NCI-H2081 treated with DMSO at 0.1 percent for 48 hours (cell line): ENCODE data around the gene TAF12.
"Not testable (repeated sequence)": the region's sequence is repeated elsewhere in the genome, so short reads cannot be mapped to it uniquely, and the experiment has no call there.

Experiments used
- DNase-seq: peaks from one replicate; lab custom pipeline; 2025; lab: John Stamatoyannopoulos, UW

TAF12 gene

GRCh38 chr1:28644494-28644893 is 1.6 kb upstream of the TAF12 start:
- DNase-seq = no peak

- no peak for DNase-seq
These were observed 616 bp downstream of the TAF12 start for GRCh38 chr1:28642056-28642846.

GRCh38 chr1:28640766-28641165 is 2.1 kb downstream of the TAF12 start:
- no peak for DNase-seq

- DNase-seq = no peak
These were observed 10.3 kb downstream of the TAF12 start for GRCh38 chr1:28632560-28632959.

GRCh38 chr1:28631713-28632112 is 11.2 kb downstream of the TAF12 start:
- no peak for DNase-seq

GRCh38 chr1:28613175-28613574 is 29.7 kb downstream of the TAF12 start:
- DNase-seq = no peak

GRCh38 chr1:28606771-28607170 is 36.1 kb downstream of the TAF12 start:
- DNase-seq = no peak

GRCh38 chr1:28604962-28605361 is 37.9 kb downstream of the TAF12 start:
- no peak for DNase-seq

GRCh38 chr1:28604411-28604810 is 38.5 kb downstream of the TAF12 start:
- no peak for DNase-seq

GRCh38 chr1:28602536-28603439 is 40.1 kb downstream of the TAF12 start:
- no peak for DNase-seq

GRCh38 chr1:28601696-28602095 is 41.2 kb downstream of the TAF12 start:
- no peak for DNase-seq

- not testable (repeated sequence) for DNase-seq
These were observed 46.6 kb downstream of the TAF12 start for GRCh38 chr1:28596276-28596675.

- DNase-seq = no peak
These were observed 47.3 kb downstream of the TAF12 start for GRCh38 chr1:28595412-28596191.

- not testable (repeated sequence) for DNase-seq
These were observed 48.0 kb downstream of the TAF12 start for GRCh38 chr1:28594686-28595411.

- DNase-seq = not testable (repeated sequence)
These were observed 48.9 kb downstream of the TAF12 start for GRCh38 chr1:28593988-28594356.

- DNase-seq = no peak
These were observed 50.4 kb downstream of the TAF12 start for GRCh38 chr1:28592321-28593071.

GRCh38 chr1:28591708-28592320 is 51.1 kb downstream of the TAF12 start, which contains the start of gene RAB42:
Gene RAB42 (plus strand): TSS chr1:28592265. CDS start chr1:28592512, 247 bp downstream.
- no peak for DNase-seq

GRCh38 chr1:28586585-28587391 is 56.1 kb downstream of the TAF12 start:
- DNase-seq = not testable (repeated sequence)

- DNase-seq = no peak
These were observed 60.6 kb downstream of the TAF12 start for GRCh38 chr1:28582248-28582615.
